ENCODE measurements around the gene AKAP6.

The AKAP6 gene

GRCh38 chr14:32814721-32815120, 485.6 kb downstream of the AKAP6 start:
- TF ChIP-seq CTCF (IDR thresholded peaks at IDR 0.05) = no peak

GRCh38 chr14:32816588-32816987, 487.5 kb downstream of the AKAP6 start:
- no peak for TF ChIP-seq CTCF (IDR thresholded peaks at IDR 0.05)

- no peak for TF ChIP-seq CTCF (IDR thresholded peaks at IDR 0.05)
Observed at GRCh38 chr14:32817780-32818179, 488.7 kb downstream of the AKAP6 start.

- TF ChIP-seq CTCF (IDR thresholded peaks at IDR 0.05) = no peak
Observed at GRCh38 chr14:32818581-32818980, 489.5 kb downstream of the AKAP6 start.

GRCh38 chr14:32820181-32820580, 491.1 kb downstream of the AKAP6 start:
- no peak for TF ChIP-seq CTCF (IDR thresholded peaks at IDR 0.05)

GRCh38 chr14:32820682-32821081, 491.6 kb downstream of the AKAP6 start:
- no peak for TF ChIP-seq CTCF (IDR thresholded peaks at IDR 0.05)

- no peak for TF ChIP-seq CTCF (IDR thresholded peaks at IDR 0.05)
Observed at GRCh38 chr14:32821964-32822653, 493.0 kb downstream of the AKAP6 start.

- no peak for TF ChIP-seq CTCF (IDR thresholded peaks at IDR 0.05)
Observed at GRCh38 chr14:32823706-32824105, 494.6 kb downstream of the AKAP6 start.
